Skin of body (tissue), 2 donors: ENCODE results near the gene FHAD1. TPM values are rescaled to one million over a fixed set of nuclear protein-coding genes. Genes with fewer than 3 reads are reported as not detected.
A peak's percentile ranks its signal among the peaks of the same experiment; 100 is the strongest.
"Not testable (repeated sequence)": the region's sequence is repeated elsewhere in the genome, so short reads cannot be mapped to it uniquely, and the experiment has no call there.

Source experiments
- DNase-seq: peaks from one replicate; lab custom pipeline; 2025; lab: John Stamatoyannopoulos, UW
- total RNA-seq: library from RNA; depleted of rRNA; stranded (reverse); fragments of >200 nt; gene quantifications from one replicate; pipeline ENCODE4 v1.2.3, GENCODE V29; 2014

The FHAD1 gene
- total RNA-seq, 1 donor from 2014 or later, result 1.4 TPM

DNA sequence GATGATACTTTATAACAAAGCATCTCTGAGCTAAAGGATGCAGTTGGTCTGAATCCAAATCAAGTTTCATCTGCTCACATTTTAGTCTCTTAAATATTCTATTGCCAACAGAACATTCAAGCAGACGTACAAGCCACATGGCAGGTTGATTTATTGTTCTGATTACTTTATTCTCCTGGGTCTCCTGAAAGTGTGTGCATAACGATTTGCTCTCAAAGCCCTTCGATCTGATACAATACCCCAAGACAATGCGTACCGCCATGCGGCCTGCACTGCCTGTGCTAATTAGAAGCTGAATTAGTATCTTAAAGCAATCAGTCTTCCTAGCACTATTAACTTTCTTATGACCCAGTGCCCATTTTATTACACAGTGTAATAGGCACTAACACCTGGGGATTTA lies 56.9 kb downstream of the FHAD1 start:
- DNase-seq, result no peak

DNA sequence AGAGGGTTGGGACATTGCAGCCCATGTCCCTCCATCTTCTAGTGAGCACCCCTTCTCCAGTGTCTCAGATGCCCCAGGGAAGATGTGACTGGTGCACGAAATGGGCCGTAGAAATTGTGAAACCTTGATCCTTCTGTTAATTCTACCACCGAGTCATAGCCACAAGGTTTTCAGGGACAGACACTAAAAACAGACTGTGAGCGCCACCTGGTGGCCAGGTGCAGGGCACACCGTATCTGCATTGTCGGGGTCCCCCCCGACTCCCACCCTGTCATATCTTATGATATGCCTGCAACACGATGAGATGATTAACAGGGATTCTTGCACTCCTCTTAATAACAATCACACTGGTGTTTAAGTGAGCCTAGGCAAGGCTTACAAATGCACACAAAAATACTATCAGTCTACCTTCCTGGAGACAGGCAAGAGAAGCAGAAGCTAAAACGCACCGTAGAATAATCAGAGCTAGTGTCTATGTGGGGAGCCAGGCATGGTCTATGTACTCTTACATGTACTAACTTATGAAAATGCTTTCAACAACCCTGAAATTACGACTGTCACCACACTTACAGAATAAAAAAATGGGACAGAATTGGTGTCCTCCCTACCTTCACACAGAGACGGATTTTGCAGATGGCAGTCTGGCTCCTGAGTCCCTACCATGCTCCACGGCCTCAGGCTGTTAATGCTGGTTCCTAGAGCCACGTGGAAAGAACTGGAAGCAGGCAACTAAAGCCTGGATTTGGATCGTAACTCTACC lies 57.9 kb downstream of the FHAD1 start:
- DNase-seq, result no peak

DNA sequence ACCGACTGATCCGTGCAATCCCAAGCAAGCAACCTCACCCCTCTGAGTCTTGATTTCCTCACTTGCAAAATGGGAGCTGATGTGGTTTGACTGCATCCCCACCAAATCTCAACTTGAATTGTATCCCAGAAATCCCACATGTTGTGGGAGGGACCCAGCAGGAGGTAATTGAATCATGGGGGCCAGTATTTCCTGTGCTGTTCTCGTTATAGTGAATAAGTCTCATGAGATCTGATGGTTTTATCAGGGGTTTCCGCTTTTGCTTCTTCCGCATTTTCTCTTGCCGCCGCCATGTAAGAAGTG lies 58.4 kb downstream of the FHAD1 start:
- peak; percentile 33 for DNase-seq

DNA sequence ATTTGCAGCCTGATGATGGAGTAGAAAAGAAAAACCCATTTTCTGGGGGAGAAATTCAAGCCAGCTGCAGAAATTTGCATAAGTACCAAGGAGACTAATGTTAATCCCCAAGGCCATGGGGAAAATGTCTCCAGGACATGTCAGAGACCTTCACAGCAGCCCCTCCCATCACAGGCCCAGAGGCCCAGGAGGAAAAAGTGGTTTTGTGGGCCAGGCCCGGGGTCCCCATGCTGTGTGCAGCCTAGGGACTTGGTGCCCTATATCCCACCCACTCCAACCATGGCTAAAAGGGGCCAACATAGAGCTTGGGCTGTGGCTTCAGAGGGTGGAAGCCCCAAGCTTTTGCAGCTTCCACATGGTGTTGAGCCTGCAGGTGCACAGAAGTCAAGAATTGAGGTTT lies 59.3 kb downstream of the FHAD1 start:
- not testable (repeated sequence) for DNase-seq

DNA sequence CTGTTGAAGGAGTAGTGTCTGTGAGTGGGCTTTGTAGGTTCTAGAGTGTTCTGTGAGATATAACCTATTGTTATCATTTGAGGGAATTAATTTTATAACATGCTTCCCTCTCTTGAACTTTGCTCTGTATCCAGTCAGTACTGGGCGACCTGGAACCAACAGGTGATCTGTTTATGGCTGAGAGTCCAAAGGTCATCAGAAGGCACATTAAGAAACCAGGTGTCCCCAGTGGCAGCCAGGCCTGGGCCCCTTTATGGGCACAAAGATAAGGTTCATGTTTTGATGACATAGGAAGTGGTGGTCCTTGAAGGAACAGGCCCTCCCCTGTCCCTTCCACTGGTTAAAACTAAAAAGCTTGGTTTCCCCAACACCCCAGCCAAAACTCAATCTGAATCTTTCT lies 61.1 kb downstream of the FHAD1 start:
- DNase-seq, result no peak

DNA sequence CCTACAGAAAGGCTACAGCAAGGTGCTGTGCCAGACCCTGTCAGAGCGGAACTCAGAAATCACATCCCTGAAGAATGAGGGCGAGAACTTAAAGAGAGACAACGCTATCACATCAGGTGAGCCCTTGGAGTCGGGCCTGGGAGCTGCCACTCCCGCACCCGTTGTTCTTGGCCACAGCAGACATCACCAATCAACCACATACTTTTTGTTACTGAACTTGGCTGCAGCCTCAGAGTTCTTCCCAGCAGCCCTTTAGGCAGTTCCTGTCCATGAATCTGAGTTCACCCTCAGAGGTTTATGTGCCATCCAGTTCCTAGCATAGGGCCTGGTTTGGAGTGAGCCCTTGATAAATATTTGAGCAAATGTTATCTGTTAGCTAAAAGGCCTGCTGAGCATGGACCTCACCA lies 61.6 kb downstream of the FHAD1 start:
- DNase-seq, result no peak

DNA sequence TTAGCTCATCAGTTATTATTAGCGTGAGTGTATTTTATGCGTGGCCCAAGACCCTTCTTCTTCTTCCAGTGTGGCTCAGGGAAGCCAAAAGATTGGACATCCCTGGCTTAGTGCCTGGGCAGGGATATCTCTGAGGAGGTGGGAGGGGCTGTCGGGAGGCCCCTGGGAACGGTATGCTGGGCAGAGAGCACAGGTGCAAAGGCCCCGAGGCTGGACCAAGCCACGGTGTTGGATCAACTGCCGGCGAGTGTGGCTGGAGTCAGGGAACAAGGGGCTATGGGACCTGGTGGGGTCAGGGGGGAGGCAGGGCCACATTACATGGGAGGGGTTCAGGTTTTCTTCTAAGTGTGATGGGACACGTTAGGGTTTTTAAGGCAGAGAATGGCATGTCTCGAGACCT lies 62.7 kb downstream of the FHAD1 start:
- no peak for DNase-seq

DNA sequence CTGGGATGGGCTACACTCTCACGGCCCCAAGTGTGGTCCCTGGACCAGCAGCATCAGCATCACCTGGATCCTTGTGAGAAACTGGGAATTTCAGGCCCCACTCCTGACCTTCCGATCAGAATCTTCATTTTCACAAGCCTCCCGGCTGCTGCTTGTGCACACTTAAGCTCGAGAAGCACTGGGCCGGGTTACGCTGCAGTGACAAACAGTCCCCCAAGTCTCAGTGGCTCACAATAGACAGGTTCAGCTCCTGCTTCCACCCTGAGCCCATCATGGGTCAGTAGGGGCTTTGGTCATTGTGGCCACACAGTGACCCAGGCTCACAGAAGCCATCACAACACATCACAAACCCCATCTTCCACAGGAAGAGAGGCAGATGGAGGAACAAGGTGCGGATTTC lies 63.5 kb downstream of the FHAD1 start:
- DNase-seq, result no peak

DNA sequence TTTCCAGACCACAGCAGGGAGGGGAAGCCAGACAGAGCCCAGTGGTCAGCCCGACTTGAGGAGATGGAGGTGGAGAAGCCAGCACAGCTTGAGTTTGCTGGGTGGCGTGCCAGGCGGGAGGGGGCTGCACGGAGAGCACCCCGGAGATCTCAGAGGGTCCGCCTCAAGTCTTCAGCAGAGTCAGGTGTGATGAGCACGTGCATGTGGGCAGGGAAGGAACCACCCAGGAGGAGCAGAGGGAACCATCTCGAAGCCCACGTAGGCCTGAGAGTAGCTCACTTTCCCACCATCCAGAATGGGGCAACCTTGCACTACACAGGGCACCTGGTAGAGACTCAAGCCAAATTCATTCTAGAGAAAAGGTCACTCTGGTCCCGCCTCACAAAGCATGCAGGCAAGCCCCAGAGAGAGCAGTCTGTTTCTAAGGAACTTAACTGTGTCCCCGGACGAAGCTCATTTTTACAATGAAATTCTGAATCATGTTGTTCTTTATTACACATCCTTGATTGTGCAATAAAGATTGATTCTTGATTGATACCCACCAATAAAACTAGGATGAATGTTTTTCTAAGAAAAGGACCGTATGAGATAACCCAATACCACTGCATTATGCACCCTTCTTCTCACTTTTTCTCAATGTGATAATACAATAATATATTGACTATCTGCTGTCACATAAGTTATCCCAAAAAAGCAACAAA lies 64.2 kb downstream of the FHAD1 start:
- DNase-seq, result no peak

DNA sequence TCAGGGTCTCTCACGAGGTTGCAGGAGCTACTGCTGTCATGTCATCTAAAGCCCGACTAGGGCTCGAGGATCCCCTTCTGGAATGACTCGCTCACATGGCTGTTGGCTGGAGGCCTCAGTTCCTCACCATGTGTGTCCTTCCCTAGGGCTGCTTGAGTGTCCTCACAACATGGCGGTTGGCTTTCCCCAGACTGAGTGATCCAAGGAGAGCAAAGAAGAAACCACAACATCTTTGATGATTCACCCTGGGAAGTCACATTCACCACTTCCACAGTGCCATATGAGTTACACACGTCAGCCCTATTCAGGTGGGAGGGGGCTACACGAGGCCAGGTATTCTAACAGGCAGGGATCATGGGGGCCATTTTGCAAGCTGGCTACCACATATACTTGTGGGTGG lies 64.9 kb downstream of the FHAD1 start:
- DNase-seq, result no peak

DNA sequence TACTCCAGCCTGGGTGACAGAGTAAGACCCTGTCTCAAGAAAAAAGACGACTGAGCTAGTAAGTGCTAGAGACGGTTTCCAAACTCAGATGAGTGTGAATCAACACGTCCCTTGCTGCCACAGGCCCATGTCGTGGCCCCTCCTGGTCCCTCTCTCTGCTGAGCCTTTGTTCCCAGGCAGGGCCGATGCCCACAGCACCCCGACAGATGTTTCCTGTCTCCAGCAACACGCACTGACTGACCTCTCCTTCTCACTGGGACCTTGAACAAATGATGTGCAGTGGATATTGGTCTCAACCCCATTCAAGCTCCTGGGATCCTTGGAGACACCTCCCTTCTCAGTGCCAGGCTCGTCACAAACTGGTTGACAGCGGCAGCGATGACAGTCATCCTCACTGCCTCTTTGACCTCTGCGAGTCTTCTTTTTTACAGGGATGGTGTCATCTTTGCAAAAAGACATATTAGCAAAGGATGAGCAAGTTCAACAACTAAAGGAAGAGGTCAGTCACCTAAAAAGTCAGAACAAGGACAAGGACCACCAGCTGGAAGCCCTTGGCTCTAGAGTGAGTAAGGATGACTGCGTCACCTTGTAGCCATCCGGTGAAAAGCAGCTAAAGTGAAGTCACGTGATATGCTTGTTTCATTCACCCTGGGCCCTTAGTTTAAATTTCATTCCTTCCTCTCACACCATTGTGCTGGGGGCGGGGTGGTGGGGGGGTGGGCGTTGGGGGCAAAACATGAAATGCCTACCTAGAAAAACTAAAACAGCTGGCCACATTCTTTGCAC lies 65.8 kb downstream of the FHAD1 start:
- DNase-seq, result no peak

DNA sequence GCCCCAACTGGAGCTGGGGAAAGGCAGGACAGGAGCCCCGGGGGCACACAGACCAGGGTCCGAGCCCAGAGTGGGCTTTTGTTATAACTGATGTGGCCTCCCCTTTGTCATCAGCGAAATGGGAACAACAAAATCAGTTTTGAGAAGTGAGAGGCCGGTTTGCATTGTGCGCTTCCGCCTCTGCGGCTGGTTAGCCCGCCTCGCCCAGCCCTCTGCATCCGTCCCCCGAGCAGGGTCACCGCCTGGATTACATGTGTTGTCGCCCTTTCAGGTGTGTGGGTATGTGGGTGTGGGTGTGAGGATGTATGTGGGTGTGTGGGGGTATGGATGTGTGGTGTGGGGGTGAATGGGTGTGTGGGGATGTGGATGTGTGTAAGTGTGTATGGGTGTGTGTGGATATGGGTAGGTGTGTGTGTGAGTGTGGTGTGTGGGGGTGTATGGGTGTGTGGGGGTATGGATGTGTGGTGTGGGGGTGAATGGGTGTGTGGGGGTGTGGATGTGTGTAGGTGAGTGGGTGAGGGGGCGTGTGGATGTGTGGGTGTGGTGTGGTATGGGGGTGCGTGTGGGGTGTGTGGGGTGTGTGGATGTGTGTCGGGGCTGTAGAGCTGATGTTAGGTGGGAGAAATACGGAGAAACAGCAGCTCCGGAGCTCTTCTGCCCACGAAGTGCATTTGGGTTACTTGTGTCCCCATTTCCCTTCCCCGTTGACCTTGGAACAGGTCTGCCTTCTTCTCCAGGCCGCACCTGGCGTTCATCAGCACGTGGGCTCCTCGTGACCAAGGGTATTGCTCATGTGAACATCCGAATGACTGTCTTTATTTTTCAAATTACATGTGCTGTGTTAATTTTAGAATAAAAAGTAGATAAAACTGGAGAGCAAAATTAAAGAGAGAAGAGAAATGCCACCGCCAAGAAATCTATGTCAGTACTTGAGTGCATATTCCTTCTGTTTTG lies 67.6 kb downstream of the FHAD1 start:
- DNase-seq, result no peak

DNA sequence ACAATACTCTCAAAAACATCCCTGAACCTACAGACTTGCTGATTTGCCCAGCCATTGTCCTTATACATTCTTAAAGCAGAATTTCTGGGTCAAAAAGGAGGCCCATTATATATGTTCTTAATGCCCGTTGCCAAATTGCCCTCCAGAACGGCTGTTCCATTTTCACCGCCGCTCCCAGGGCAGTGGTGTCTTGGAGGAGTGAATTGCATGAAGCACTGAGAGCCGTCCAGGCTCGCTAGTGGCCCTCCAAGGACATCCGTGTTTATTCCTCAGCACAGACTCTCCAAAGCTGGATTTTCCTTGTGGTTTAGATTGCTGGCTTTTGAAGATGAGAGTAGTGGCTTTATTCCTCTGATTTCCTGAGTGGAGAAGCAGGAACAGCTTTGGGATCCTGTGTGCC lies 68.8 kb downstream of the FHAD1 start:
- DNase-seq, result no peak

DNA sequence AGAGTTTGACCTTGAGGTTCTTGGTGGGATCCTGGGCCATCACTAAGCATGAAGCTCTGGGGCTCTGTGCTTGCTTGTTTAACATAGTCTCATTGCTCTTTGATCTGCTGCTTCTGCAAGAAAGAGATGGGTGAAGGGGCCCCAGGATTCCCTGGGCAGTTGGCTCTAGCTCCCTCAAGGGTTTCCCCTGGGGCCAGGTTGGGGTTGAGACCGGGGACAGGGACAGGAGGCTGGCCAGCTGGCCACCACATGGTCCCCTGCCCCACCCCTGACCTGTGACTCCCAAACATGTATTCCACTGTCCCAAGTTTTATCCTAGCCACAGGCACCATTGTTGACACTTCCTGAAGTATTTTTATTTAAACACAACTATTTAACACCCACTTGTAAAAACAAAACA lies 69.5 kb downstream of the FHAD1 start:
- DNase-seq, result no peak

DNA sequence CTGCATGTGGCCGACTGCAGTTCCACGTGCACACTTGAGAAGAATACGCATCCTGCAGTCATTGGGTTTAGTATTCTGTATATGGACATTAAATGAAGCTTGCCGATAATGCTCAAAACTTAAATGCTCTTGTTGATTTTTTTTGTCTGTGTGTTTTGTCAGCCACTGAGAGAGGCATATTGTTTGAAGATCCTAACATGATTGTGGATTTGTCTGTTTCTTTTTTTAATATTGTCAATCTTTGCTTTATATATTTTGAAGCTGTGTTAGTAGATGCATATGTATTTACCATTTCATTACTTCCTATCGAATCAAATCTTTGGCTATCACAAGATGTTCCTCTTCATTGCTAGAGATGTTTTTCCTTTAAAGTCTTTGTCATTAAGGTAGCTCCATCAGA lies 73.2 kb downstream of the FHAD1 start:
- no peak for DNase-seq

DNA sequence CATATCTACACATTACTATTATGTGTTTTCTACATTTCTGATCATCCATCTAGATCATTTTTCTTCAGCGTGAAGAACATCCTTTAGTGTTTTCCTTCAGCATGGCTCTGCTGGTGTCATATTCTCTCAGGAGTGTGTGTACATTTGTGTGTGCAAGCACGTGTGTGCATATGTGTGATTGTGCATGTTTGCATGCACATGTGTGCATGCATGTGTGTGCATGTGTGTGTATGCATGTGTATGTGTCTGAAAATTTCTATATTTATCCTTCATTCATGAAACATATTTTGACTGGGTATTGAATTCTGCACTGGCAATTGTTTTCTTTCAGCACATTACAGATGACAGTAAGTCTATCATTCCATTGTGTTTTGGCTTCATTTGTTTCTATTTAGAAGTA lies 74.6 kb downstream of the FHAD1 start:
- DNase-seq, result no peak

DNA sequence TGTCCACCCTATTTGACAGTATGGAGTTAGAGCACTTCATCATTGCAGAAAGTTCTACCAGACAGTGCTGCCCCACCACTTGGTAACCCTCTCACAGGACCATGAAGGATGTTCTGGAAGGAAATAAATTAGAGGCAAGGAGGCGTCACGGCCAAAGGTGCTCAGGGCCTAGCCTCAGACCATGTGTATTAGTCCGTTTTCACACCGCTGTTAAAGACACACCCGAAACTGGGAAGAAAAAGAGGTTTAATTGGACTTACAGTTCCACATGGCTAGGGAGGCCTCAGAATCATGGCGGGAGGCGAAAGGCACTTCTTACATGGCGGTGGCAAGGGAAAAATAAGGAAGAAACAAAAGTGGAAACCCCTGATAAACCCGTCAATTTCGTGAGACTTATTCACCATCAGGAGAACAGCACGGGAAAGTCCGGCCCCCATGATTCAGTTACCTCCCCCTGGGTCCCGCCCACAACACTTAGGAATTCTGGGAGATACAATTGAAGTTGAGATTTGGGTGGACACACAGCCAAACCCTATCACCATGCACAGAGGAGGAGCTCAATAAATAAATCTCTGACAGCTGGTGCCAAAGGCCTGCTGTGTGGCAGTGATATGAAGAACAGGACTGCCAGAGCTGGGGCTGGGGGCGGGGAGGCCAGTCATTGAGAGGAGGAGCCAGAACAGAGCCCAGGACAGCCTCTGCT lies 75.8 kb downstream of the FHAD1 start:
- no peak for DNase-seq

DNA sequence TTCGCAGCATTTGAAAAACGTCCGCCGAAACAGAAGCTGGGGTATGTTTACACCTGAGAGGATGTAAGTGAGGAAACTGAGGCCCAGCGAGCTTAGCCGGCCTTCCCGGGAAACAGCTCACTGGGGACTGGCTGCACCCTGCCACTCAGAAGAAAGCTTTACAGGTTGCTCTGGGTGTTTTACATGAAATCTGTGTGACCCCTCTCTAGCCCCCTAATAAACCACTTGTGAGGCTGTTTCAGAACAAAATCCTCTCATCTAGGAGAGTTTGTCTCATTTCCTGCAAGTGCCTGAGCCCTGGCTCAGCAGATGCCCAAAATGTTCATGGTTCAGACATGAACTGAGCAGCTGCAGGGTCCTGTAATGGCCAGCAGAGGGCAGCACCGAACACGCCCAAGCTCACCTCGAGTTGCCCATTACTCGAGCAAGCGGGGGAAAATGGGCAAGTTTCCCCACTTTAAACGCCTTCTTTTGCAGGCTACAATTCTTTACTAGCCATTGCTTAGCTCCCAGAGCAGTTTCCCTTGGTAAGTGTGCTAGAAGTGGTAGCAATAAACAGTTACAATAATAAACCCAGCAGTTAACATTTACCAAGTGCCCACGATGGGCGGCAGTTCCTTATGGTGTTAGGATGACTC lies 76.4 kb downstream of the FHAD1 start:
- peak; percentile 63 for DNase-seq

DNA sequence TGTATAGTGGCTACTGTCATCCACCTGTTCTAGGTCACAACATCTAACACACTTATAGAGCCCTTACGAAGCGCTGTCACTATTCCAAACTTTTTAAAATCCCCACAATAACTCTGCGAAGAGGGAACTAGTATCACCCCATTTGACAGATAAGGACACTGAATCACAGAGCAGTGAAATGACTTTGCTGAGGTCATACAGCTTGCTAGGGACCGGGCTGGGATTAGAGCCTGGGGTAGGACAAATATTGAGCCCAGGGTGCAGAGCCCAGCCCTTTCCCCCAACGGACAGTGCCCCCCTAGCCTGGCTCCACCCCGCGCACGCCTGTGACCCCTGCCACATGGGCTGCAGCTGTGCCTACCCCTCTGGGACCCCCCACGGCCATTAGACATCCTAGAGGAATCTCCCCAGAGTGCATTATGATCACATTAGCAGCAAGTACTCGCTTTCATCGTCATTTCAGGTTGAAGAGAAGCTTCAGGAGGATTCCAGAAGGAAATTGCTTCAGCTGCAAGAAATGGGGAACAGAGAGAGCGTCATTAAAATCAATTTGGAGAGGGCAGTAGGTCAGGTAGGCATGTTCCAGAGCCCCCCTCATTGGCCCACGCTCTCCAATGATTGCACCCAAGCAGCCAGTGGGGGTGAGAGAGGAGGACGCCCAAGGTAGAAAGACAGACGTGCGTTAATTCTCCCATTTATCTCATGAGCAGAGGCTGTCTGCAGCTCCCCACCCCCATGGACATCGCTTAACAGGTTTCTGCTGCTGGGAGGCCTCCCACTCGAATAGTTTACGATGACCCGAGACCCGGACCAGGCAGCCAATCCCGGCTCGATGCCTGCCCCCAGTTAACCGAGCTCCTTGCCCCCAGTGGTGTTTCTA lies 77.2 kb downstream of the FHAD1 start:
- no peak for DNase-seq
